Common myeloid progenitor, CD34-positive (primary cell): ENCODE measurements around the gene SLAIN2.

ENCODE experiments used
- CTCF ChIA-PET: fragments of 350-600 bp; sonication (Branson Sonifier 250); formaldehyde crosslinking; loops from one replicate; lab custom pipeline; 2021; ENCODE audit warnings: antibody characterized with exemption; lab: Charles Lee
- POLR2A ChIA-PET: fragments of 350-600 bp; sonication (Branson Sonifier 250); formaldehyde crosslinking; loops from one replicate; lab custom pipeline; 2021; ENCODE audit warnings: antibody characterized with exemption; lab: Charles Lee
- DNase-seq, 3 donors: peaks; one replicate each; pipeline versions ENCODE4 v3.0.0 to v3.0.0-alpha.2; 2013
- H3K27ac ChIP-seq, 2 experiments: 1 replicate in 1 of 2; 2 replicates in 1 of 2; pipeline ENCODE4 v1.7.0; 2013; ENCODE audit warnings: inconsistent platforms in 2 of 2, low read length in 2 of 2, mild to moderate bottlenecking in 2 of 2, low read depth in 1 of 2, moderate library complexity in 1 of 2; ENCODE audit not compliant: severe bottlenecking in 2 of 2, insufficient read depth in 1 of 2, poor library complexity in 1 of 2
- H3K27me3 ChIP-seq, 5 experiments: replicated peaks in 2 of 5; 1 replicate in 3 of 5; 2 replicates in 2 of 5; pipeline versions ENCODE4 v1.6.1 to v1.7.0; 2013; ENCODE audit warnings: low read length in 4 of 5, mild to moderate bottlenecking in 2 of 5, moderate library complexity in 2 of 5, inconsistent platforms in 1 of 5; ENCODE audit not compliant: insufficient read depth in 5 of 5, control insufficient read depth in 4 of 5
- H3K36me3 ChIP-seq, 4 experiments: 1 replicate in 2 of 4; 2 replicates in 2 of 4; pipeline versions ENCODE4 v1.6.1 to v1.7.0; 2013; ENCODE audit warnings: low read length in 3 of 4, control low read depth in 1 of 4, mild to moderate bottlenecking in 1 of 4; ENCODE audit not compliant: control insufficient read depth in 4 of 4, insufficient read depth in 4 of 4
- H3K4me1 ChIP-seq, 4 experiments: 1 replicate in 3 of 4; 2 replicates in 1 of 4; pipeline versions ENCODE4 v1.6.1 to v1.7.1; 2013; ENCODE audit warnings: low read length in 3 of 4, mild to moderate bottlenecking in 3 of 4, control low read depth in 1 of 4, inconsistent platforms in 1 of 4, moderate library complexity in 1 of 4; ENCODE audit not compliant: control insufficient read depth in 4 of 4, insufficient read depth in 4 of 4; ENCODE audit errors: control extremely low read depth in 1 of 4
- H3K4me3 ChIP-seq, 7 experiments: 1 replicate in 4 of 7; 2 replicates in 3 of 7; pipeline versions ENCODE4 v1.5.1 to v1.7.0; 2013; ENCODE audit warnings: mild to moderate bottlenecking in 7 of 7, low read length in 6 of 7, moderate library complexity in 6 of 7, inconsistent platforms in 2 of 7, low read depth in 2 of 7, control low read depth in 1 of 7; ENCODE audit not compliant: insufficient read depth in 4 of 7, control insufficient read depth in 1 of 7; ENCODE audit errors: extremely low read depth in 1 of 7
- H3K9me3 ChIP-seq, 5 experiments: 1 replicate in 4 of 5; 2 replicates in 1 of 5; pipeline versions ENCODE4 v1.6.1 to v1.7.1; 2013; ENCODE audit warnings: low read length in 4 of 5, mild to moderate bottlenecking in 2 of 5, inconsistent platforms in 1 of 5, low read depth in 1 of 5, moderate library complexity in 1 of 5; ENCODE audit not compliant: control insufficient read depth in 4 of 5, insufficient read depth in 2 of 5; ENCODE audit errors: control extremely low read depth in 1 of 5
- WGBS: methylation state at CpG from one replicate; pipeline ENCODE4 v1.1.5; 2013; ENCODE audit not compliant: insufficient coverage; 5-methylcytosine and 5-hydroxymethylcytosine counted together

Gene SLAIN2

GRCh38 chr4:48333587-48333986 lies 7.7 kb upstream of the SLAIN2 start:
- no peak for DNase-seq
- Histone ChIP-seq H3K36me3 (no peaks in the 10 kb centered on the region), H3K27me3 (no peaks in the 10 kb centered on the region), H3K27ac (no peak overlapping the region), H3K4me1 (no peaks in the 10 kb centered on the region), H3K9me3 (no peaks in the 10 kb centered on the region), H3K4me3 (no peak overlapping the region)
- ChIA-PET POLR2A (interaction anchor here (0.7 to 1.1 kb wide), 2 partner anchors 16 to 173 kb away, joined by 3 to 4 read pairs; no protein-coding TSS in a partner anchor), CTCF (no interaction called here)
- WGBS: no CpG with 5 or more reads among the region's 3 CpGs

- H3K9me3 ChIP-seq: no peaks in the 10 kb centered on the region
- ChIA-PET CTCF (no interaction called here), POLR2A (no interaction called here)
- H3K27ac ChIP-seq: no peak overlapping the region
- 96% methylated on average over 3 of the region's 4 CpGs for WGBS
- no peaks in the 10 kb centered on the region for H3K4me1 ChIP-seq
- H3K27me3 ChIP-seq: no peaks in the 10 kb centered on the region
- no peaks in the 10 kb centered on the region for H3K36me3 ChIP-seq
- no peak overlapping the region for H3K4me3 ChIP-seq
- DNase-seq: no peak
These were observed 7.1 kb upstream of the SLAIN2 start for GRCh38 chr4:48334236-48334635.

- no peak for DNase-seq
- H3K27me3 ChIP-seq: no peaks in the 10 kb centered on the region
- no peaks in the 10 kb centered on the region for H3K36me3 ChIP-seq
- H3K27ac ChIP-seq: no peak overlapping the region
- H3K4me3 ChIP-seq: no peak overlapping the region
- peaks cover 0 to 5% (median 2%) of the 10 kb centered on the region in 4 experiments for H3K4me1 ChIP-seq
- WGBS: 94% methylated on average over 2 of the region's 5 CpGs
- ChIA-PET CTCF (no interaction called here), POLR2A (no interaction called here)
- H3K9me3 ChIP-seq: no peaks in the 10 kb centered on the region
These were observed 6.4 kb upstream of the SLAIN2 start for GRCh38 chr4:48334900-48335384.

GRCh38 chr4:48336146-48336870 lies 5.0 kb upstream of the SLAIN2 start:
- no peak overlapping the region for H3K4me3 ChIP-seq
- WGBS: no CpG with 5 or more reads among the region's 3 CpGs
- no peak for DNase-seq
- CTCF ChIA-PET: interaction anchor here (1.6 kb wide), 1 partner anchor 34 kb away, joined by 3 read pairs; no protein-coding TSS in a partner anchor
- H3K4me1 ChIP-seq: peaks cover 0 to 13% (median 7%) of the 10 kb centered on the region in 4 experiments
- H3K27ac ChIP-seq: no peak overlapping the region
- H3K9me3 ChIP-seq: no peaks in the 10 kb centered on the region
- no peaks in the 10 kb centered on the region for H3K27me3 ChIP-seq
- POLR2A ChIA-PET: no interaction called here
- H3K36me3 ChIP-seq: no peaks in the 10 kb centered on the region

GRCh38 chr4:48337731-48338130 lies 3.6 kb upstream of the SLAIN2 start:
- CTCF ChIA-PET: no interaction called here
- DNase-seq: peak in 2 of 3 donors; percentile 20 to 26
- Histone ChIP-seq H3K4me3 (no peak overlapping the region), H3K27ac (no peak overlapping the region), H3K4me1 (peaks cover 6 to 20% (median 11%) of the 10 kb centered on the region in 4 experiments), H3K36me3 (no peaks in the 10 kb centered on the region), H3K9me3 (no peaks in the 10 kb centered on the region), H3K27me3 (no peaks in the 10 kb centered on the region)
- POLR2A ChIA-PET: no interaction called here

- H3K27me3 ChIP-seq: no peaks in the 10 kb centered on the region
- ChIA-PET CTCF (interaction anchor here (0.6 to 2.2 kb wide), 3 partner anchors 12 to 156 kb away, joined by 3 to 8 read pairs (median 3); no protein-coding TSS in a partner anchor), POLR2A (interaction anchor here (1.0 kb wide), 1 partner anchor 57 kb away, joined by 3 read pairs; no protein-coding TSS in a partner anchor)
- no peaks in the 10 kb centered on the region for H3K36me3 ChIP-seq
- peak overlapping the region in 1 of 7 experiments; percentile 82 for H3K4me3 ChIP-seq
- no peak for DNase-seq
- no peaks in the 10 kb centered on the region for H3K9me3 ChIP-seq
- peak overlapping the region in 1 of 2 experiments; percentile 97 for H3K27ac ChIP-seq
- 96% methylated on average over 3 of the region's 7 CpGs for WGBS
- peaks cover 17 to 35% (median 28%) of the 10 kb centered on the region in 4 experiments for H3K4me1 ChIP-seq
These were observed 1.7 kb upstream of the SLAIN2 start for GRCh38 chr4:48339642-48340041.

GRCh38 chr4:48340276-48340964 lies 909 bp upstream of the SLAIN2 start:
- WGBS: 21% methylated on average over 9 of the region's 14 CpGs
- DNase-seq: no peak

More at GRCh38 chr4:48340276-48340964, 909 bp upstream of the SLAIN2 start:
- H3K27ac ChIP-seq: peak overlapping the region; percentile 91 to 97
- POLR2A ChIA-PET: no interaction called here
- no peaks in the 10 kb centered on the region for H3K36me3 ChIP-seq
- H3K4me1 ChIP-seq: peaks cover 17 to 37% (median 29%) of the 10 kb centered on the region in 4 experiments
- H3K9me3 ChIP-seq: no peaks in the 10 kb centered on the region
- no peaks in the 10 kb centered on the region for H3K27me3 ChIP-seq
- CTCF ChIA-PET: interaction anchor here (0.9 to 2.5 kb wide), 5 partner anchors 12 to 155 kb away, joined by 3 to 8 read pairs (median 4); no protein-coding TSS in a partner anchor
- peak overlapping the region; percentile 21 to 93 (median 79) for H3K4me3 ChIP-seq
